Measurements from ENCODE around the gene RPL12. TPM values are rescaled to one million over a fixed set of nuclear protein-coding genes. Genes with fewer than 3 reads are reported as not detected.

RPL12 gene
- 745 and 1,204 TPM in 2 replicates for total RNA-seq

GRCh38 chr9:127450830-127451607, at the start of gene RPL12, which contains the start of gene LRSAM1:
Gene RPL12 (minus strand): TSS chr9:127451406. CDS start chr9:127451317, 89 bp downstream.
Gene LRSAM1 (plus strand): TSS chr9:127451510. CDS start chr9:127454528, 3,018 bp downstream.

GRCh38 chr9:127423934-127424675, 27.1 kb downstream of the RPL12 start, which contains the start of gene ZNF79:
Gene ZNF79 (plus strand): TSS chr9:127424382. CDS start chr9:127424788, 406 bp downstream.

Other genes starting within 250 kb of the RPL12 start
- 0.30 and 3.5 TPM in 2 replicates for gene GARNL3, start 186.6 kb downstream of the RPL12 start, total RNA-seq
- 3.6 and 4.4 TPM in 2 replicates for gene SLC2A8, start 54.2 kb downstream of the RPL12 start, total RNA-seq
- 10.5 and 13.1 TPM in 2 replicates for gene ZNF79, start 27.0 kb downstream of the RPL12 start, total RNA-seq
- 10.4 and 17.7 TPM in 2 replicates for gene LRSAM1, start 104 bp upstream of the RPL12 start, total RNA-seq
- gene STXBP1, start 160.9 kb upstream of the RPL12 start, total RNA-seq: 37.7 and 50.8 TPM in 2 replicates